ENCODE data around the gene ETFA.

ETFA gene

GRCh38 chr15:76221085-76221767 is 90.0 kb downstream of the ETFA start:
- DNase-seq (ENCODE audit: low read depth, low spot score), result no peak

GRCh38 chr15:76217882-76218217 is 93.4 kb downstream of the ETFA start:
- DNase-seq (ENCODE audit: low read depth, low spot score), result no peak

GRCh38 chr15:76217029-76217881 is 94.0 kb downstream of the ETFA start:
- no peak for DNase-seq (ENCODE audit: low read depth, low spot score)

- no peak for DNase-seq (ENCODE audit: low read depth, low spot score)
Measured at GRCh38 chr15:76215634-76216033, 95.6 kb downstream of the ETFA start.

GRCh38 chr15:76209942-76210341 is 101.3 kb downstream of the ETFA start:
- no peak for DNase-seq (ENCODE audit: low read depth, low spot score)

GRCh38 chr15:76209523-76209922 is 101.7 kb downstream of the ETFA start:
- DNase-seq (ENCODE audit: low read depth, low spot score), result no peak

- no peak for DNase-seq (ENCODE audit: low read depth, low spot score)
Measured at GRCh38 chr15:76208786-76209424, 102.4 kb downstream of the ETFA start.

GRCh38 chr15:76208084-76208785 is 103.0 kb downstream of the ETFA start:
- no peak for DNase-seq (ENCODE audit: low read depth, low spot score)

GRCh38 chr15:76206325-76206976 is 104.8 kb downstream of the ETFA start:
- no peak for DNase-seq (ENCODE audit: low read depth, low spot score)

GRCh38 chr15:76204916-76205460 is 106.3 kb downstream of the ETFA start:
- no peak for DNase-seq (ENCODE audit: low read depth, low spot score)

GRCh38 chr15:76204109-76204845 is 107.0 kb downstream of the ETFA start:
- DNase-seq (ENCODE audit: low read depth, low spot score), result no peak

- no peak for DNase-seq (ENCODE audit: low read depth, low spot score)
Measured at GRCh38 chr15:76203346-76204108, 107.7 kb downstream of the ETFA start.

GRCh38 chr15:76201536-76202255 is 109.6 kb downstream of the ETFA start:
- DNase-seq (ENCODE audit: low read depth, low spot score), result no peak

GRCh38 chr15:76200641-76201105 is 110.6 kb downstream of the ETFA start:
- no peak for DNase-seq (ENCODE audit: low read depth, low spot score)

- no peak for DNase-seq (ENCODE audit: low read depth, low spot score)
Measured at GRCh38 chr15:76200083-76200465, 111.2 kb downstream of the ETFA start.

- no peak for DNase-seq (ENCODE audit: low read depth, low spot score)
Measured at GRCh38 chr15:76199106-76200082, 111.9 kb downstream of the ETFA start.

GRCh38 chr15:76198456-76199105 is 112.7 kb downstream of the ETFA start:
- no peak for DNase-seq (ENCODE audit: low read depth, low spot score)
